ENCODE results near the gene MACROD2. TPM values are rescaled to one million over a fixed set of nuclear protein-coding genes. Genes with fewer than 3 reads are reported as not detected.

MACROD2 gene
- total and polyA plus RNA-seq, 11 donors = 0.54 to 5.4 (median 2.4) TPM

- DNase-seq = no peak
- TF ChIP-seq POLR2A (IDR thresholded peaks at IDR 0.05) (no peak), CTCF (IDR thresholded peaks at IDR 0.05) (no peak)
- no peaks in the 10 kb centered on the region for H3K27me3 ChIP-seq
- H3K9me3 ChIP-seq = no peaks in the 10 kb centered on the region
- H3K27ac ChIP-seq = no peak overlapping the region
- H3K4me1 ChIP-seq = no peaks in the 10 kb centered on the region
- H3K36me3 ChIP-seq = no peaks in the 10 kb centered on the region
- no peak overlapping the region for H3K4me3 ChIP-seq
- ATAC-seq = no peak
- intact Hi-C loops (cut with DNase I) = loop anchor here in 2 of 10 donors (5.0 to 10.0 kb wide), 2 partner anchors 49 to 73 kb away; no protein-coding TSS in a partner anchor
These were observed 196.2 kb downstream of the MACROD2 start for GRCh38 chr20:14191559-14191958.

- DNase-seq (no peak), ATAC-seq (no peak)
- intact Hi-C loops (cut with DNase I) = loop anchor here in 2 of 10 donors (5.0 to 10.0 kb wide), 2 partner anchors 51 to 71 kb away; no protein-coding TSS in a partner anchor
- TF ChIP-seq POLR2A (IDR thresholded peaks at IDR 0.05) = no peak
- TF ChIP-seq CTCF (IDR thresholded peaks at IDR 0.05) = no peak
- WGBS, 4 donors = 79 to 87% (median 80%) methylated on average over 4 of the region's 4 CpGs
- Histone ChIP-seq H3K27me3 (no peaks in the 10 kb centered on the region), H3K4me3 (no peak overlapping the region), H3K4me1 (no peaks in the 10 kb centered on the region), H3K9me3 (no peaks in the 10 kb centered on the region), H3K36me3 (no peaks in the 10 kb centered on the region), H3K27ac (no peak overlapping the region)
These were observed 198.1 kb downstream of the MACROD2 start for GRCh38 chr20:14193443-14193842.

DNA sequence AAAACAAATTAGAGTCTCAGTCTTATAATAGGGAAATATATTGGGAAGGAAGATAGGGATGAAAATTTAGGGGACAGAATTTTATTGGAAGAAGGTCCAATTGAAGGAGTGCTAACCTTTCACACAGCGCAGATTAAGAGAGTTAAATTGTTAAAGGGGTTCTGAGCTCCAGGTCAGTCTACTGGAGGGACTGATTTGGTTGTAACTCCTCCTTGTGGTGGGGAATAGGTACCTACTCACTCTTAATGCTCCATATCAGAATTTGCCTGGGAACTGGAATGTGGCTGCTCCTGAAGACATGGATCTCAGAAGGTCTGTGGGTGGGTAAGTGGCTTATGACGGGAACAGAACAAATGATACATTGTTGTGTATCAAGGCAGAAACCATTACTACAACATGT lies 198.6 kb downstream of the MACROD2 start:
- Histone ChIP-seq H3K9me3 (no peaks in the 10 kb centered on the region), H3K27me3 (no peaks in the 10 kb centered on the region), H3K4me1 (no peaks in the 10 kb centered on the region), H3K4me3 (no peak overlapping the region), H3K27ac (no peak overlapping the region), H3K36me3 (no peaks in the 10 kb centered on the region)
- TF ChIP-seq POLR2A (IDR thresholded peaks at IDR 0.05) (no peak), CTCF (IDR thresholded peaks at IDR 0.05) (no peak)
- WGBS, 4 donors = 80 to 90% (median 89%) methylated on average over 2 of the region's 2 CpGs
- no peak for DNase-seq
- ATAC-seq = no peak
- intact Hi-C loops (cut with DNase I) = loop anchor here in 2 of 10 donors (5.0 to 10.0 kb wide), 2 partner anchors 52 to 71 kb away; no protein-coding TSS in a partner anchor

- intact Hi-C loops (cut with DNase I) = loop anchor here in 1 of 10 donors (10.0 kb wide), 1 partner anchor 68 kb away; no protein-coding TSS in a partner anchor
- TF ChIP-seq POLR2A (IDR thresholded peaks at IDR 0.05) (no peak), CTCF (IDR thresholded peaks at IDR 0.05) (no peak)
- WGBS, 4 donors = 63 to 82% (median 77%) methylated on average over 1 of the region's 1 CpG
- H3K36me3 ChIP-seq = no peaks in the 10 kb centered on the region
- no peak overlapping the region for H3K4me3 ChIP-seq
- DNase-seq = no peak
- H3K9me3 ChIP-seq = no peaks in the 10 kb centered on the region
- no peaks in the 10 kb centered on the region for H3K27me3 ChIP-seq
- H3K4me1 ChIP-seq = no peaks in the 10 kb centered on the region
- no peak for ATAC-seq
- no peak overlapping the region for H3K27ac ChIP-seq
These were observed 201.8 kb downstream of the MACROD2 start for GRCh38 chr20:14197097-14197496.
